GM20000 (cell line): ENCODE results near the gene TMEM229A.
"Not testable (repeated sequence)": the region's sequence is repeated elsewhere in the genome, so short reads cannot be mapped to it uniquely, and the experiment has no call there.

Source experiments
- DNase-seq: peaks from one replicate; pipeline ENCODE4 v3.0.0; 2012; ENCODE audit warnings: low spot score
- CTCF ChIP-seq: IDR thresholded peaks from 2 replicates; pipeline ENCODE4 v1.5.1; 2012; ENCODE audit warnings: mild to moderate bottlenecking, control low read depth; ENCODE audit errors: extremely low read depth, missing control alignments

The TMEM229A gene

GRCh38 chr7:124022551-124022950 lies 10.3 kb downstream of the TMEM229A start:
- TF ChIP-seq CTCF: no peak
- DNase-seq: no peak

- TF ChIP-seq CTCF: no peak
- DNase-seq: no peak
Observed at GRCh38 chr7:124020060-124020459, 12.8 kb downstream of the TMEM229A start.

- no peak for TF ChIP-seq CTCF
- no peak for DNase-seq
Observed at GRCh38 chr7:124013306-124013705, 19.6 kb downstream of the TMEM229A start.

- DNase-seq: no peak
Observed at GRCh38 chr7:124012864-124013263, 20.0 kb downstream of the TMEM229A start.

GRCh38 chr7:124009321-124009720 lies 23.5 kb downstream of the TMEM229A start:
- no peak for TF ChIP-seq CTCF
- no peak for DNase-seq

More at GRCh38 chr7:124012864-124013263, 20.0 kb downstream of the TMEM229A start:
- TF ChIP-seq CTCF: no peak

GRCh38 chr7:124008296-124008695 lies 24.6 kb downstream of the TMEM229A start:
- not testable (repeated sequence) for DNase-seq

- no peak for TF ChIP-seq CTCF
- no peak for DNase-seq
Observed at GRCh38 chr7:123999703-124000102, 33.2 kb downstream of the TMEM229A start.

GRCh38 chr7:123998921-123999320 lies 33.9 kb downstream of the TMEM229A start:
- no peak for DNase-seq
- no peak for TF ChIP-seq CTCF
